ENCODE results near the gene CELA3B.
"Not testable (repeated sequence)": the region's sequence is repeated elsewhere in the genome, so short reads cannot be mapped to it uniquely, and the experiment has no call there.

CELA3B gene

GRCh38 chr1:21961799-21962198 lies 15.0 kb upstream of the CELA3B start:
- no peak for TF ChIP-seq MAX (IDR thresholded peaks at IDR 0.05; ENCODE audit: low read depth, low read length)
- TF ChIP-seq MYC (IDR thresholded peaks at IDR 0.05; ENCODE audit: low read depth, low read length), result no peak
- TF ChIP-seq CTCF (IDR thresholded peaks at IDR 0.05; ENCODE audit: low read depth, low read length), result no peak
- TF ChIP-seq POLR2A (IDR thresholded peaks at IDR 0.05; ENCODE audit: extremely low read depth, insufficient read length), result no peak
- H3K4me3 ChIP-seq (ENCODE audit: low read depth, low read length), result no peak overlapping the region

GRCh38 chr1:21963477-21964217 lies 13.2 kb upstream of the CELA3B start:
- H3K4me3 ChIP-seq (ENCODE audit: low read depth, low read length), result no peak overlapping the region
- no peak for TF ChIP-seq MAX (IDR thresholded peaks at IDR 0.05; ENCODE audit: low read depth, low read length)
- peak; percentile 87 for TF ChIP-seq CTCF (IDR thresholded peaks at IDR 0.05; ENCODE audit: low read depth, low read length)
- no peak for TF ChIP-seq MYC (IDR thresholded peaks at IDR 0.05; ENCODE audit: low read depth, low read length)
- TF ChIP-seq POLR2A (IDR thresholded peaks at IDR 0.05; ENCODE audit: extremely low read depth, insufficient read length), result no peak
- peak; percentile 78 for DNase-seq (ENCODE audit: low read depth)

More at GRCh38 chr1:21961799-21962198, 15.0 kb upstream of the CELA3B start:
- DNase-seq (ENCODE audit: low read depth), result no peak

GRCh38 chr1:21966247-21967000 lies 10.4 kb upstream of the CELA3B start:
- TF ChIP-seq MAX (IDR thresholded peaks at IDR 0.05; ENCODE audit: low read depth, low read length), result no peak
- TF ChIP-seq POLR2A (IDR thresholded peaks at IDR 0.05; ENCODE audit: extremely low read depth, insufficient read length), result no peak
- no peak for TF ChIP-seq MYC (IDR thresholded peaks at IDR 0.05; ENCODE audit: low read depth, low read length)
- TF ChIP-seq CTCF (IDR thresholded peaks at IDR 0.05; ENCODE audit: low read depth, low read length), result no peak
- DNase-seq (ENCODE audit: low read depth), result no peak
- H3K4me3 ChIP-seq (ENCODE audit: low read depth, low read length), result no peak overlapping the region

GRCh38 chr1:21967216-21967615 lies 9.6 kb upstream of the CELA3B start:
- not testable (repeated sequence) for DNase-seq (ENCODE audit: low read depth); H3K4me3 ChIP-seq (ENCODE audit: low read depth, low read length)

- not testable (repeated sequence) for H3K4me3 ChIP-seq (ENCODE audit: low read depth, low read length); DNase-seq (ENCODE audit: low read depth)
Observed at GRCh38 chr1:21969066-21969465, 7.8 kb upstream of the CELA3B start.

GRCh38 chr1:21970523-21970922 lies 6.3 kb upstream of the CELA3B start:
- not testable (repeated sequence) for DNase-seq (ENCODE audit: low read depth); H3K4me3 ChIP-seq (ENCODE audit: low read depth, low read length)

GRCh38 chr1:21972973-21973441 lies 3.8 kb upstream of the CELA3B start:
- DNase-seq (ENCODE audit: low read depth); H3K4me3 ChIP-seq (ENCODE audit: low read depth, low read length): not testable (repeated sequence)

GRCh38 chr1:21973948-21974347 lies 2.9 kb upstream of the CELA3B start:
- H3K4me3 ChIP-seq (ENCODE audit: low read depth, low read length); DNase-seq (ENCODE audit: low read depth): not testable (repeated sequence)

- H3K4me3 ChIP-seq (ENCODE audit: low read depth, low read length); DNase-seq (ENCODE audit: low read depth): not testable (repeated sequence)
Observed at GRCh38 chr1:21974699-21975098, 2.1 kb upstream of the CELA3B start.

- not testable (repeated sequence) for DNase-seq (ENCODE audit: low read depth); H3K4me3 ChIP-seq (ENCODE audit: low read depth, low read length)
Observed at GRCh38 chr1:21975296-21975695, 1.5 kb upstream of the CELA3B start.

GRCh38 chr1:21978209-21978608 lies 1.4 kb downstream of the CELA3B start:
- not testable (repeated sequence) for DNase-seq (ENCODE audit: low read depth); H3K4me3 ChIP-seq (ENCODE audit: low read depth, low read length)

- not testable (repeated sequence) for H3K4me3 ChIP-seq (ENCODE audit: low read depth, low read length); DNase-seq (ENCODE audit: low read depth)
Observed at GRCh38 chr1:21980515-21981220, 3.8 kb downstream of the CELA3B start.

- not testable (repeated sequence) for H3K4me3 ChIP-seq (ENCODE audit: low read depth, low read length); DNase-seq (ENCODE audit: low read depth)
Observed at GRCh38 chr1:21981253-21981652, 4.4 kb downstream of the CELA3B start.
